NCI-H748 (cell line): ENCODE results near the gene DNAAF8.
A peak's percentile ranks its signal among the peaks of the same experiment; 100 is the strongest.

Experiments
- DNase-seq: peaks from one replicate; lab custom pipeline; 2025; ENCODE audit not compliant: unreplicated experiment; lab: John Stamatoyannopoulos, UW

The DNAAF8 gene

GRCh38 chr16:4734063-4734729, at the start of gene DNAAF8, which contains the start of gene ANKS3:
Gene DNAAF8, plus strand, starts transcription at chr16:4734537. Its CDS starts 1,978 bp downstream, at chr16:4736515.
Gene ANKS3, minus strand, starts transcription at chr16:4734271. Its CDS starts 4,122 bp downstream, at chr16:4730149.
- DNase-seq = peak; percentile 91

- DNase-seq = no peak
These were observed 49.6 kb upstream of the DNAAF8 start for GRCh38 chr16:4684763-4685162.

- no peak for DNase-seq
These were observed 49.0 kb upstream of the DNAAF8 start for GRCh38 chr16:4685292-4685691.

GRCh38 chr16:4685776-4686496, 48.4 kb upstream of the DNAAF8 start:
- no peak for DNase-seq

- DNase-seq = no peak
These were observed 47.7 kb upstream of the DNAAF8 start for GRCh38 chr16:4686497-4687210.

GRCh38 chr16:4687416-4687815, 46.9 kb upstream of the DNAAF8 start:
- no peak for DNase-seq

GRCh38 chr16:4687946-4688673, 46.2 kb upstream of the DNAAF8 start:
- DNase-seq = no peak

- DNase-seq = no peak
These were observed 45.7 kb upstream of the DNAAF8 start for GRCh38 chr16:4688674-4689045.

- no peak for DNase-seq
These were observed 45.2 kb upstream of the DNAAF8 start for GRCh38 chr16:4689091-4689671.

- DNase-seq = no peak
These were observed 44.3 kb upstream of the DNAAF8 start for GRCh38 chr16:4689864-4690704.

GRCh38 chr16:4690946-4691665, 43.2 kb upstream of the DNAAF8 start:
- DNase-seq = no peak

GRCh38 chr16:4691666-4692412, 42.5 kb upstream of the DNAAF8 start:
- DNase-seq = no peak

GRCh38 chr16:4692460-4693295, 41.7 kb upstream of the DNAAF8 start:
- DNase-seq = no peak

GRCh38 chr16:4693296-4693955, 40.9 kb upstream of the DNAAF8 start, which contains the start of gene NUDT16L1:
Gene NUDT16L1, plus strand, starts transcription at chr16:4693562. Its CDS starts 165 bp downstream, at chr16:4693727.
- peak; percentile 95 for DNase-seq

- peak; percentile 46 for DNase-seq
These were observed 40.2 kb upstream of the DNAAF8 start for GRCh38 chr16:4693956-4694641.

- DNase-seq = peak; percentile 2
These were observed 39.5 kb upstream of the DNAAF8 start for GRCh38 chr16:4694642-4695451.
